H1 (cell line): ENCODE data around the gene NRDE2. TPM values are rescaled to one million over a fixed set of nuclear protein-coding genes. Genes with fewer than 3 reads are reported as not detected.

ENCODE experiments used
- ASH2L ChIP-seq: fragments of 200-600, 300-600 bp; sonication (generic); IDR thresholded peaks from one replicate; pipeline ENCODE4 v1.7.1; 2017; ENCODE audit warnings: low read length
- CREB1 ChIP-seq: IDR thresholded peaks from 2 replicates; pipeline ENCODE4 v1.6.1; 2012; ENCODE audit warnings: inconsistent platforms
- GABPA ChIP-seq: IDR thresholded peaks from 2 replicates; pipeline ENCODE4 v1.6.1; 2011; ENCODE audit warnings: mild to moderate bottlenecking, low read length, moderate library complexity, borderline replicate concordance; ENCODE audit not compliant: insufficient read depth
- RXRA ChIP-seq: IDR thresholded peaks from 2 replicates; pipeline ENCODE4 v1.6.1; 2011; ENCODE audit warnings: low read depth, mild to moderate bottlenecking, low read length, moderate library complexity; ENCODE audit not compliant: insufficient read depth
- SP1 ChIP-seq: IDR thresholded peaks from 2 replicates; pipeline ENCODE4 v1.6.1; 2011; ENCODE audit warnings: low read depth, low read length
- polyA plus RNA-seq, 7 experiments: library from polyadenylated mRNA; depleted of rRNA in 3 of 7; stranded (reverse) in 5 of 7; unstranded in 2 of 7; fragments of >200 nt in 5 of 7; fragments of 200-250 nt in 2 of 7; gene quantifications; 1 replicate in 5 of 7; 2 replicates in 1 of 7; 4 replicates in 1 of 7; pipeline versions ENCODE4 v1.2.1 to v1.2.3, GENCODE V29; 2011 to 2013; ENCODE audit warnings: missing spikeins in 2 of 7, mixed read lengths in 2 of 7
- total RNA-seq: library from RNA; stranded (reverse); fragmentation: NEBNext Ultra II Directional; extraction: Animal tissue kit (Norgen Biotek cat#: 25700); gene quantifications from 2 replicates; pipeline ENCODE4 v1.2.1, GENCODE V29; 2021

The NRDE2 gene
- total and polyA plus RNA-seq, 2 of the 8 experiments (the other 6 are each of a cell fraction or from before 2014, with no cell fraction given) = 4.9 to 12.1 TPM

DNA sequence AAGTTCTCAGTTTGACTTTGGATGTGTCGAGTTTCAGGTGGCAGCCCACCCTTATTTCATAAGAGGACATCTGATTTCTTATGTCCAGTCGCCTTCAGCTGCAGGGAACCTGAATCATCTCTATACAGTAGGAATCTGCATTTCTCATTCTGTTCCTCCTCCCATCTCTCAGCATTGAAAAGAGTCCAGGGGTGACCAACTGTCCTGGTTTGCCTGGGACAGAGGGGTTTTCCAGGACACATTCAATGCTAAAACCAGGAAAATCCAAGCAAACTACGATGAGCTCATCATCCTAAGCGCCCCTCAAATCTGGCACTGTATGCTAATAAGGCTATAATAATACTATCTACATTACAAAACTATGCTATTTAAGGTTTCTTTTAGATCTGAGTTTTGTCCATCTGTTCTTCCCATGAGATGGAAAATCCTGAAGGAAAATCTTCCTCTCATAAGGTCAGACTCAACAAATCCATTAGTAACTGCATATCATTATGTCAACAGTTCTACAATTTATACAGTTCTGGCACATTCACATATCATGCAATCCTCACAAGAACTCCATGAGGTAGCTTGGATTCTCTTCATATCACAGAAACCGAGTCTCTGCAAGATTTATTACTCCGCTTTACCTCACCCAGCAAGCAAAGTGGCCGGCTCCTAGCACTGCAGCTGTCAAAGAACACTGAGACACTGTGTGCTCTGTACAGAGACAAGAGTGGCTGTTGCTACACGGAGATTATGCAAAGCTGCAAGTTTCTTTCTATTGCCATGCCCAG is 49.5 kb upstream of the NRDE2 start (continued):
- TF ChIP-seq RXRA (no peak), GABPA (no peak), ASH2L (no peak), SP1 (no peak), CREB1 (no peak)
